K562 (cell line): ENCODE data around the gene GGT6. TPM values are rescaled to one million over a fixed set of nuclear protein-coding genes. Genes with fewer than 3 reads are reported as not detected.

Experiments used
- CBX8 ChIP-seq: fragments of 200-600 bp; sonication (generic); IDR thresholded peaks from 2 replicates; pipeline ENCODE4 v1.6.1; 2012; ENCODE audit warnings: borderline replicate concordance, mixed run types, low read depth, mild to moderate bottlenecking, moderate library complexity, mixed read lengths, low read length, control low read depth, inconsistent platforms; ENCODE audit not compliant: poor library complexity, severe bottlenecking; ENCODE audit errors: extremely low read depth
- EP400 ChIP-seq: fragments of 450-650 bp; IDR thresholded peaks from 2 replicates; pipeline ENCODE4 v1.6.1; 2017; ENCODE audit warnings: antibody characterized with exemption, mild to moderate bottlenecking, moderate library complexity
- HDAC6 ChIP-seq: IDR thresholded peaks from 2 replicates; pipeline ENCODE4 v1.6.1; 2012; ENCODE audit warnings: low read depth, mild to moderate bottlenecking, control low read depth, inconsistent platforms, low read length, moderate library complexity
- KAT2B ChIP-seq: IDR thresholded peaks from one replicate; pipeline ENCODE4 v1.6.1; 2012; ENCODE audit warnings: low read depth, mild to moderate bottlenecking, control low read depth, inconsistent platforms, low read length, moderate library complexity
- NFRKB ChIP-seq: fragments of 450-650 bp; IDR thresholded peaks from 2 replicates; pipeline ENCODE4 v1.6.1; 2016; ENCODE audit warnings: low read depth
- POLR2G ChIP-seq: fragments of 200-400 bp; formaldehyde crosslinking; IDR thresholded peaks from 2 replicates; pipeline ENCODE4 v1.6.1; 2017; ENCODE audit warnings: low read depth, mild to moderate bottlenecking, antibody characterized with exemption, low read length, moderate library complexity
- RBBP5 ChIP-seq: fragments of 200-600 bp; sonication (generic); IDR thresholded peaks from 2 replicates; pipeline ENCODE4 v1.6.1; 2012; ENCODE audit warnings: borderline replicate concordance, mild to moderate bottlenecking, low read length, control low read depth, inconsistent platforms; ENCODE audit not compliant: insufficient read depth, poor library complexity, severe bottlenecking
- RREB1 ChIP-seq: fragments of 250-450 bp; sonication (Bioruptor Pico); IDR thresholded peaks from 2 replicates; pipeline ENCODE4 v1.4.0; 2020
- SAFB ChIP-seq: fragments of 200-400 bp; formaldehyde crosslinking; IDR thresholded peaks from 2 replicates; pipeline ENCODE4 v1.6.1; 2017; ENCODE audit warnings: low read depth, low read length, borderline replicate concordance
- SRF ChIP-seq, 2 experiments: fragments of 250-450, 450-650 bp in 1 of 2; sonication (Bioruptor Pico) in 1 of 2; sonication (generic) in 1 of 2; formaldehyde crosslinking; IDR thresholded peaks; 2 replicates each; pipeline versions ENCODE4 v1.5.0 to v1.5.1; 2020 to 2022; ENCODE audit warnings: mild to moderate bottlenecking in 1 of 2, missing genetic modification reagents in 1 of 2
- THRAP3 ChIP-seq: fragments of 450-650 bp; IDR thresholded peaks from 2 replicates; pipeline ENCODE4 v1.6.1; 2016; ENCODE audit warnings: mild to moderate bottlenecking, inconsistent platforms, borderline replicate concordance
- YY1 ChIP-seq, 3 experiments: IDR thresholded peaks; 2 replicates each; pipeline ENCODE4 v1.6.1; 2011; ENCODE audit warnings: low read length in 2 of 3, mild to moderate bottlenecking in 2 of 3, moderate library complexity in 2 of 3, borderline replicate concordance in 1 of 3, control low read depth in 1 of 3, low read depth in 1 of 3; ENCODE audit not compliant: insufficient read depth in 3 of 3, insufficient replicate concordance in 2 of 3, control insufficient read depth in 1 of 3, insufficient read length in 1 of 3; ENCODE audit errors: extremely low read depth in 1 of 3
- ZNF764 ChIP-seq: fragments of 250-450 bp; sonication (Bioruptor Pico); IDR thresholded peaks from 2 replicates; pipeline ENCODE4 v1.4.0; 2020; ENCODE audit warnings: low read depth, mild to moderate bottlenecking, moderate library complexity
- polyA plus RNA-seq, 8 experiments: library from polyadenylated mRNA; depleted of rRNA in 4 of 8; stranded (reverse) in 5 of 8; unstranded in 3 of 8; fragments of >200 nt; fragmentation: Nextera tagmentation in 2 of 8; fragmentation: Illumina TruSeq in 1 of 8; extraction: Ambion mirVana in 2 of 8; extraction: Trizol in 1 of 8; gene quantifications; 2 replicates each; pipeline versions ENCODE4 v1.2.1 to v1.2.3, GENCODE V29; 2011 to 2014; ENCODE audit warnings: inconsistent platforms in 1 of 8, missing spikeins in 1 of 8
- total RNA-seq, 7 experiments: library from RNA; depleted of rRNA in 6 of 7; stranded (reverse); fragments of >200 nt in 6 of 7; fragmentation: Illumina TruSeq in 2 of 7; extraction: Trizol in 2 of 7; gene quantifications; 2 replicates each; pipeline versions ENCODE4 v1.2.1 to v1.2.3, GENCODE V29; 2011 to 2021; ENCODE audit warnings: low replicate concordance in 1 of 7
- TF ChIP-seq, protein P1 (sequence below): sonication (generic); formaldehyde crosslinking; IDR thresholded peaks from 2 replicates; pipeline ENCODE4 v1.8.0; 2022; ENCODE audit warnings: mild to moderate bottlenecking, missing genetic modification reagents

GGT6 gene
- total and polyA plus RNA-seq, 9 of the 15 experiments (the other 6 are each of a cell fraction or from before 2014, with no cell fraction given) = 0.09 TPM; not detected in 8

DNA sequence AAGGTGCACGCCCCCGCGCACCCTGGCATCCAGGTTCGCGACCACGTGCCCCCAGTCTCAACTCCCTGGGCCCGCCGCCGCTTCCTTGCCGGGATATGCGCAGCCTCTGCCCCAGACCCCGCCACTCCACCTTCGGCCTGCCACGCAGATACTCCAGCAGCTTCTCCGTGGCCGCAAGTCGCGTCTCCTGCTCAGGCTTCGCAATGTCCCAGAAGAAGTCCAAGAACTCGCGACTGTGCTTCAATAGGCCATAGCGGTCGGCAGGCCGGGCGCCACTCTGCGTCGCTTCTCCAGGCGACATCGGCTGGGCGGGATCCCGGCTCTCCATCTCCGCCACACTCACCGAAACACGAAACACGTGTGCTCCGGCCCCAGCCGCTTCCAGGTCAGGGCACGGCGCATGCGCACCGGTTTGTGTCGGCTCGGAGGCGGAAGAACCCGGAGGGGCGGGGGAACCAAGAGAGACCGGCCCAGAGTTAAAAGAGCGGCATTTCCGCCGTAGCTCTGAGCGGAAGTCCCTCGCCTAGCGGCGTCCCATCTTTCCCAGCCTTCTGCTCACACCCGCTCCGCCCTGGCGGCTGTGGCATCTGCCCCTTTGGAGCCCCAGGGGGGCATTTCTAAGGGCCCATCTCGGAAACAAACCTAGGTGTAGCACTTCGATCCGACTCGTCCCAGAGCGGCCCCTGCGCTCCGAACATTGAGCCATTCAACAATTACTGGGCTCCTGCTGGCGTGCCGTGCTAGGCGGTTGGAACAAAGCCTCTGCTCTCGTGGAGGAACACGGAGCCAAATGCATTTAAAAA lies 5.2 kb downstream of the GGT6 start, which contains the start of gene MYBBP1A (continued):
- TF ChIP-seq RREB1 = no peak
- TF ChIP-seq HDAC6 = no peak
- no peak for TF ChIP-seq ZNF764
- TF ChIP-seq SRF (CRISPR knock-in tag; IDR thresholded peaks at IDR 0.05) = no peak
- TF ChIP-seq KAT2B = no peak
- 0 out of 2 replicates have a peak, but pooled peaks have one; percentile 45 for TF ChIP-seq NFRKB
- no peak for TF ChIP-seq CBX8
- TF ChIP-seq YY1 (IDR thresholded peaks at IDR 0.05; ENCODE audit: borderline replicate concordance in 1 of 3, control insufficient read depth in 1 of 3, extremely low read depth in 1 of 3, insufficient read depth in 3 of 3, insufficient read length in 1 of 3, insufficient replicate concordance in 2 of 3, low read depth in 1 of 3, low read length in 2 of 3) = peak in 2 of 3 experiments; percentile 48 to 55
- no peak for TF ChIP-seq THRAP3
- peak; percentile 39 for TF ChIP-seq RBBP5
- TF ChIP-seq POLR2G = peak; percentile 92
- no peak for TF ChIP-seq SAFB
- TF ChIP-seq, protein P1, sequence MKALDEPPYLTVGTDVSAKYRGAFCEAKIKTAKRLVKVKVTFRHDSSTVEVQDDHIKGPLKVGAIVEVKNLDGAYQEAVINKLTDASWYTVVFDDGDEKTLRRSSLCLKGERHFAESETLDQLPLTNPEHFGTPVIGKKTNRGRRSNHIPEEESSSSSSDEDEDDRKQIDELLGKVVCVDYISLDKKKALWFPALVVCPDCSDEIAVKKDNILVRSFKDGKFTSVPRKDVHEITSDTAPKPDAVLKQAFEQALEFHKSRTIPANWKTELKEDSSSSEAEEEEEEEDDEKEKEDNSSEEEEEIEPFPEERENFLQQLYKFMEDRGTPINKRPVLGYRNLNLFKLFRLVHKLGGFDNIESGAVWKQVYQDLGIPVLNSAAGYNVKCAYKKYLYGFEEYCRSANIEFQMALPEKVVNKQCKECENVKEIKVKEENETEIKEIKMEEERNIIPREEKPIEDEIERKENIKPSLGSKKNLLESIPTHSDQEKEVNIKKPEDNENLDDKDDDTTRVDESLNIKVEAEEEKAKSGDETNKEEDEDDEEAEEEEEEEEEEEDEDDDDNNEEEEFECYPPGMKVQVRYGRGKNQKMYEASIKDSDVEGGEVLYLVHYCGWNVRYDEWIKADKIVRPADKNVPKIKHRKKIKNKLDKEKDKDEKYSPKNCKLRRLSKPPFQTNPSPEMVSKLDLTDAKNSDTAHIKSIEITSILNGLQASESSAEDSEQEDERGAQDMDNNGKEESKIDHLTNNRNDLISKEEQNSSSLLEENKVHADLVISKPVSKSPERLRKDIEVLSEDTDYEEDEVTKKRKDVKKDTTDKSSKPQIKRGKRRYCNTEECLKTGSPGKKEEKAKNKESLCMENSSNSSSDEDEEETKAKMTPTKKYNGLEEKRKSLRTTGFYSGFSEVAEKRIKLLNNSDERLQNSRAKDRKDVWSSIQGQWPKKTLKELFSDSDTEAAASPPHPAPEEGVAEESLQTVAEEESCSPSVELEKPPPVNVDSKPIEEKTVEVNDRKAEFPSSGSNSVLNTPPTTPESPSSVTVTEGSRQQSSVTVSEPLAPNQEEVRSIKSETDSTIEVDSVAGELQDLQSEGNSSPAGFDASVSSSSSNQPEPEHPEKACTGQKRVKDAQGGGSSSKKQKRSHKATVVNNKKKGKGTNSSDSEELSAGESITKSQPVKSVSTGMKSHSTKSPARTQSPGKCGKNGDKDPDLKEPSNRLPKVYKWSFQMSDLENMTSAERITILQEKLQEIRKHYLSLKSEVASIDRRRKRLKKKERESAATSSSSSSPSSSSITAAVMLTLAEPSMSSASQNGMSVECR (CRISPR knock-in tag) = peak; percentile 91
- TF ChIP-seq EP400 = peak; percentile 91
